ENCODE data around the gene IL15RA.

The IL15RA gene, protein sequence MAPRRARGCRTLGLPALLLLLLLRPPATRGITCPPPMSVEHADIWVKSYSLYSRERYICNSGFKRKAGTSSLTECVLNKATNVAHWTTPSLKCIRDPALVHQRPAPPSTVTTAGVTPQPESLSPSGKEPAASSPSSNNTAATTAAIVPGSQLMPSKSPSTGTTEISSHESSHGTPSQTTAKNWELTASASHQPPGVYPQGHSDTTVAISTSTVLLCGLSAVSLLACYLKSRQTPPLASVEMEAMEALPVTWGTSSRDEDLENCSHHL

DNA sequence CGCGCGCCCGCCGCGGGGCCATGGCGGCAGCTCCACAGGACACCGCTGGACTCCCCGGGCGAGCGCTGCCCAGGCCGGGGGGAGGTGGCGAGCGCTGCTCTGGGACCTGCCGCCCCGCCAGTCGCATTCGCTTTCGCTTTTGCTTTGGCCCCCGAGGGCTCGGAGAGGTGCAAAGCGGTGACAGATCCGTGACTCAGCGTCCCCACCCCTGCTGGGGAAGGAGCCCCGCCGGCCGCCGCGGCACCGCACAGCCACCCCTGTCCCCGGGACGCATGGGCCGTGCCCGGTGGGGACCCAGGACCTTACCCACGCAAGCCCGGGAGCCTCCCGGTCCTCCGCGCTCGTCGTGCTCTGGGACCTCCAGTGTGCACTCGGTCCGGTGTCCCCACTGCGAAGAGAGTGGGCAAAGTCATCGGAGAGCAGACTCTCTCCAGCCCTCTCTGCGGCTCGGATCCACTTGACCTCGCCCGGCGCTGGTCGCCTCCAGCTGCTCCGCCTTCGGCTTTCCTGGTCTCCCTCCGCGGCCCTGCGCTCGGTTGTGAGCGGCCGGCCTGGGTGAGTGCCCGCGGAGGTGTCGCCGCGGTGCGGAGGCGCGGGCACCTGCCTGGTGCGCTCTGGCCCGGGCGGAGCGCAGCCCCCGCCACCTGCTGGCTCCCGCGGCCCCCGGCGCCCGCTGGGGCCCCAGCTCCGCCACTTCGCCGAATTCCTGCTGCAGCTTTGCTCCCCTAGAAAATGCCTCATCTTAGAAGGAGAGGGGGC lies at the start of gene IL15RA:
TSS of gene IL15RA (minus strand) at position 73 of the 759 bp plus-strand sequence. CDS start at position 22, 51 bp downstream.
- DNase-seq, result peak; percentile 97

DNA sequence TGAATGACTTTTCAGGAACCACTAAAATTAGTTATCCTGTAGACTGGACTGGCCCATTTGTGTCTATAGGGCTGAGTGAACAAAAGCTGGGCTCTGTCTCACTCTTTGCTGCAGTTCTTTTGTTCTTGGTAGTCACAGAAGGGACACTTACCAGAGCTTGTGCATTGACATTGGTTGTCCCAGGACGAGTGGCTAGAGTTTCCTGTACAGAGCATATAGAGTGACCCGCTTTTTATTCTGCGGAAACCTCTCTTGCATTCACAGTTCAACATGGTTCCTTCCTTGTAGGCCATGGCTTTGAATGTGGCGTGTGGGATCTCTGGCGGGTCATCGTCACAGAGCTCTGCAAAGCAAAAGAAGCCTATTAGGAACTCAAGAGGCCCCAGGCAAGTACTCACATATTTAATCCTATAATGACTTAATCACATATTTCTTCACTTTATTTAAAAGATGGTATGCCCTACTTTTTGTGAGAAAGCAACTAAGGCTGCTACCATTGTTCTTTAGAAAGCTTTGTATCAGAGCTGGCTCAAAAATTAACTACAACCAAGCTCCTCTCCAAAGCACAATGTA lies 48.4 kb upstream of the IL15RA start:
- DNase-seq, result no peak

DNA sequence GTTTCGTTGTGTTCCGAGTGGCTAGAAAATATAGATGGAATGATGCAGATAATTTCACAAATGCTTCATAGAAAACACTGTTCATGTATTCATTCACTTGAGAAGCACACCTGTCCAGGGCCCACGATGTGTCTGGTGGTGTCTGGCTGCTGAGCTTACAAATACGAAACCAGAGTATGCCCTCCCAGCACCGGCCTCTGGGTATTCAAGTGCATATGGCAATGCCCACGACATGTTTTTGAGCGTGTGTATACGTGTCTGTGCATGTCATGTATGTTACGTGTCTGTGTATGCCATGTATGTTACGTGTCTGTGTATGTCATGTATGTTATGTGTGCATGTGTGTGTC lies 47.0 kb upstream of the IL15RA start:
- no peak for DNase-seq

DNA sequence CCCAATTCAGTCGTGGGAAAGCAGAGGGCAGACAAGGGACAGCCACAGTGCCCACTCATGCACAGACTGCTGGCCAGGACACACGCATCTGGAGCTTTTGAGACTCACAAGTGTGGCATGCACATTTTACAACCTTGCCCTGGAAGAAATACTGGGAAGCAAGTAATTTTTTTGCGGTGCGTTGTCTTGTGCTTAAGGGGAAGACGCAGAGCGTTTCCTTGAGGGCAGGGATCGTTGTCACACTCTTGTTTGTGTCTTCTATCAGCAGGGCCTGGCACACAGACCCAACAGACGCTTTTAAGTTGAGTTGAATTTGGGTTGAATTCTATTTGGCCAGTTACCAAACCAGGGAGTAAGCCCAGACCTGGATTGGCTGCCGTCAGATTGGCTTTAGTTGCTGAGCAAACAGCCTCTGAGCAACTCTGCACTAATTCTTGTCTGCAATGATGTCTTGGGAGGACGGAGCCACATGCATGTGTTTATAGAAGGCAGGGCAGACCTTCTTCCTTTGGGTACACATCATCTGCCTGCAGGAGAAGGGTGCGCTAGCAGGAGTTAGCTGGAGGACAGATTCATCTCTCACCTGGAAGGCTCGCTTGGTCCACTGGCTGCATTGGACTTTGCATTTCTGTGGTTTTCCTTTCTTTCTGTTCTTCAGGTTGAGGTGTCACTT lies 46.5 kb upstream of the IL15RA start:
- DNase-seq, result no peak

DNA sequence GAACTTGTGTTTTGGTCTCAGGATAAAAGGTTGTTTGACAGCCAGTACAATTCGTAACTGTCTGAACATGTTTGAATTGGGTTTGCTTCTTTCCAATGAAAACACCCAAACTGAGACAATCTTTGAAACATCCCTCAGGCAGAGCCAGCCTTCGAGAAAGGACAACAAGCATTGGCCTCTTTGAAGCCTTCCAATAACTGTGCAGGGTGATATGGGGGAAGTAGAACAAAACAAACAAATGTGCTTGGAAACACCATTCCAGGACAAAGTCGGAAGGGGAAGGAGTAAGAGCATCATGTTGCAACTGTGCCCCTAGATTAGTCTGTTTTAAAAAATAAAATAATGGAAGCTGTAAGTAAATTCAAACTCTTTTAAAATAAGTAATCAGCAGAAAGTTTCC lies 45.3 kb upstream of the IL15RA start:
- DNase-seq, result no peak

DNA sequence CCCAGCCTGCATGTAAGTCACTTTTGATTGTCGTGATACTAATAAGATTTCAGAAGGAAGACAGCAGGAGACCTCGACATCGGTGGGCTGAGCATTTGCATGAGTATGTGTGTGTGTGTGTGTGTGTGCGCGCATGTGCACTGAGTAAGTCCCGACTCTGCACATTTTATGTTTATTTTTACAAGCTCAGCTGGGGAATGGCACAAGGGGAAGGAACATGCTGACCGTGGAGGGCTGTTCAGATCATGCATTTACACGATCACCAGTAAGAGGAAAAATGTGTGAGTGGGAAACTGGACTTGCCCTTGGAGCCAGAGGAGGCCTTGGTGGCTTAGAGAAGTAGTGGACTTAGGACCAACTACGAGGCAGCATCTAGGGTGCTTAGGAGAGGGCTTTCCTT lies 43.5 kb upstream of the IL15RA start:
- no peak for DNase-seq

DNA sequence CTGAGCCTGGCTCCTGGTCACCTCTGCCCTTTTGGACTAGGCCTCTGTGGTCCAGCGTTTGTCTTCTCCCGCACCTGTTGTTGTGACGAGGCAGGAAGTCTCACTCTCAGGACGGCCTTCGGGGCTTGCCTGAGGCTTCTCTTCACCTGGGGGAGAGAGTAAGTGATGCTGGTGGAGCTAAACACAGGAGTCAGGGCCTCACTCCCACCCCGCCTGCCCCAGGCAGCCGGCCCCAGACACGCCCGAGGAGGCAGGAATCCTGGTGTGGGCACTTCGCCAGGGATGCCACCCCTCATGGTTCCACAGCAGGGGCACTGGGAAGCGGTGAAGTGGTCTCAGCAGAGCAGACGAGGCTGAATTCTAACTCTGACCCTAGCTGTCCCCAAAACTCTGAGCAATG lies 42.5 kb upstream of the IL15RA start:
- DNase-seq, result no peak

DNA sequence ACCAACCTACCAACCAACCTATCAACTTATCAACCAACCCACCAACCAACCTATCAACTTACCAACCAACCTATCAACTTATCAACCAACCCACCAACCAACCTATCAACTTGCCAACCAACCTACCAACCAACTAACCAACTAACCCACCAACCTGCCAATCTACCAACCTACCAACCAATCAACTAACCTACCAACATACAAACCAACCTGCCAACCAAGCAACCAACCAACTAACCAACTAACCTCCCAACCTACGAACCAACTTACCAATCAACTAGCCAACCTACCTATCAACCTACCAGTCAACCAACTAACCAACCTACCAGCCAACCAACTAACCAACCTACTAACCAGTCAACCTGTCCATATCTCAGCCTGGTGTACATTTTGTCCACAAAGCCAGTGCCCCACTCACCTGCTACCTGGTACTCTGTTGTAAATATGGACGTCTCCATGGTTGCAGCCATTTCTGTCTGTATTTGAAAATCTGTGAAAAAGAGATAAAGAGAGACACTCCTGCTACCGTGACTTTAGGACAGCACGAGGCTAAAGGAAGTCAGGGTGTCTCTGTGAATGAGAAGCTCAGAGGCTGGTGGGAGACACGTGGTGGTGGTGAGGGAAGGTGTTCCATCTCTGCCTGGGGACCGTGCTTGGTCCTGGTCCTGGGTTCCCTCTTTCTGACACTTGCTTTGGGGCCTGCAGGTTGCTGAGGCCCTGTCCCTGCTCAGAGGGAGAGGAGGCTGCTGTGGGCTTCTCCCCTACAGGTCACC lies 41.9 kb upstream of the IL15RA start:
- DNase-seq, result no peak

DNA sequence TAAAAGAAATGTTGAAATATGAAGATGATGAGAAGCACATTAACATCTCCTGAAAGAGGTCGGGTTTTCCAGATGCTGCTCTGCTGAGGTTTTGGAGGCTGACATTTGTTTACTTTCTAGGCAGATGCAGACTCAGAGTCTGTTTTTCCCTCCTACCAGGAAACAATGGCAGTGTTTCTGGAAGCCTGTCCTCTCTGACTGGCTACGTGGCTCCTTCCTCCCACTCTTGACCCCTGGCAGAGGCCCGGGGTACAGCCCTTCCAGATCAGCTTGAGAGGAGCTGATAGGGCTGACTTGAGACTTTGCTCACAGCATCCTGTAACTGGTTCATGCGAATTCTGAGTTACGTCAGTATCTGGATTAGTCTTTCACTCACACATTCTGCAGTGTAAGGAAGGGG lies 41.1 kb upstream of the IL15RA start:
- no peak for DNase-seq

DNA sequence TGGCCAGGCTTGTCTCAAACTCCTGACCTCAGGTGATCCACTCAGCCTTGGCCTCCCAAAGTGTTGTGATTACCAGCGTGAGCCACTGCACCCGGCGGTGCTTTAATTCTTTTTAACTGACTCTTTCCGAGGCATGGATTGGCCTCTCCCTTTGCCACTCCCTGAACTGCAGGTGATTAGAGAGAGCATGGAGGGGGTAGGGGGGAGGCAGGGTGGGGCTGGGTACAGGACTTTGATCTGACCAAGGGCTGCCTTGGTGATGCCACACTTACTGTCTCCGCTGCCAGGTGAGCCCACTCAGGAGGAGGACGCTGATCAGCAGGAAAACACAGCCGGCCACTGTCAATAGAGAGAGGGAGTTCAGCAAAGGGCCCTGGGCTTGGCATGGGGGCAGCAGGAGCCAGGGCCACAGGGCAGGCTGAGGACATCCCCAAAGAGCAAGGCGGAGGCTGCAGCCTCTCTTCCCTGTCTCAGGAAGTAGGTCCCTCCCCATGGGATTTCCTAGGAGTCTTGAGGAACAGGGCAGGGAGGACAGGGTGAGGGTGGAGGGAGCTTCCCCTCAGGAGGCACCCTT lies 40.5 kb upstream of the IL15RA start:
- no peak for DNase-seq

DNA sequence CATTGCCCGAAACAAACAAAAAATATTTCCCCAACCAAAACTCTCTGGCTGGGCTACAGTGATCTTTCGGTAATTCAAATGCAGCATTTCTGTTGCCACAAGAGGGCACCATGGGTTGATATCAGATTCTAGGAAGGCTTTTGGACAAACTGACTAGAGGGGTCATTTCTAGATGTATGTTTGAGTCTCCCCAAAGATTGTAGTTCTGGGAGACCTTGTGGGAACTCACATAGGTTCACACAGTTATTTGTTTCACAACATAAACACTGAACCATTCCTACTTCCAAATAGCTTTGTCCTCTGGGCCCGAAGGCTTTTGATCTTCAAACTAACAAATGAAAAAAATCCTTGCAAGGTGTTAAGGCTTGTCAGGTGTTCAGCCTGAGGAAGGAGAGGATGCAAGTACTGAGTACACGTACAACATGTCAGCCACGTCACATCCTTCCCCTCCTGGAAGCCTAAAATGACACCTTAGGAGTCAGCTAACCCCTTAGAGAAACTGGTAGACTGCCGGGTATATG lies 37.0 kb upstream of the IL15RA start:
- peak; percentile 75 for DNase-seq

DNA sequence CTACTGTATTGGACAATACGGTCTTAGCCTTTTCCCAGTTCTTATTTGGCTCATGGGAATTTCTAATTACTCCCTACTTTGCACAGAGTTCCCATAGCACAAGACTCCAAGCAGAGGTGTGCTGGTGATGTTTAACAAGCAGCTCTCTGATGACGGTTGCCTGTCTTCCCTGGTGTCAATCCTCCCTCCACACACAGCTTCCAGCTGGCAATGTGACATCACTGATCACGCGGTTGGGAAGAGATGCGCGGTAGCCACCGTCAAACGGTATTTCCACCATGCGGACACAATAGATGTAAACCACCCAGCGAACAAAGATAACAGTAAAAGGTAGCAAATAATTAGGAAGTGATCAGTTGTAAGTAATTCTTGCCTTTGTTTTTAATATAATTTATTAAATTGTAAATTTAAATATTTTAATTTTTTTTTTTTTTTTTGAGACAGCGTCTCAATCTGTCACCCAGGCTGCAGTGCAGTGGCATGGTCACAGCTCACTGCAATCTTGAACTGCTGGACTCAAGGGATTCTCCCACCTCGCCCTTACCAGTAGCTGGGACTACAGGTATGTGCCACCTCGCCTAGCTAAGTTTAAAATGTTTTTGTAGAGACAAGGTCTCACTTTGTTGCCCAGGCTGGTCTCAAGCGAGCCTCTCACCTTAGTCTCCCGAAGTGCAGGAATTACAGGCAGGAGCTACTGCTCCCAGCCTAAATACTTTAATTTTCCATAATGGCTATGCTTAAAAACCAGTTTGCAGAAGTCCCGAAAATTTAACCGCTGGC lies 36.3 kb upstream of the IL15RA start:
- no peak for DNase-seq

DNA sequence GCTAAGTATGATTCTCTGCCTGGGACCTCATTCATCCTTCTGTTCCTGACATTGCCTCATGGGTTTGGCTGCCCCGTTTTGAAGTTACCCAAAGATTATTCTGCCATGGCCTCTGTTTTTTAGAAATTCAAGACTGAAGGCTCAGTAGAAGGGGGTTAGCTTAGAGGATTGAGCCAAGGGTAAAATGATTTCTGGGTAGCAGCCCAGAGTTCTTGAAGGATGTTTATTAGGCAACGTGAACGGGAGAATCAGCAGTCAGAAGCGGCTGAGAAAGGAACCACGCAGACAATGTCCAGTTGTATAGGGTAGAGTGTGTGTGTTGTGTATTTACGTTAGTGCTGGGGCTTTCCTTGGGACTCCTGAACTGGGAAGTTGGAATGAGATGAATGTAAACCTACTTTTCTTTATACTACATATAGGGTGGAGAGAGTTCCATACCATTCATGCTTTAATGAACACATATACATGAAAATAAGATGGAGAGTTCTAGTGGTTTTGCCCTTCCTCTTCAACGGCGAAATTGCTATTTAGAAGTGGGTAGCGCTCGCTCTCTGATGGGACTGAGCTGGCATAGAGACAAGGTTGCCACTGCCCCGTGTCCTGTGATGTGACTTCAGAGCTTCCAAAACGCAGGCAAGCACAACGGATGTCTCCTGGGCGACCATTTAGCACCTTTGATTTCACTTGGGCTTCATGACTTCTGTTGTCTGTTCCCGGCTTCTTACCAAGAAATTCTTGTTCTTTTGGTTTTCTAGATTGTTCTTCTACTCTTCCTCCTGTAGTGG lies 35.0 kb upstream of the IL15RA start:
- DNase-seq, result no peak

DNA sequence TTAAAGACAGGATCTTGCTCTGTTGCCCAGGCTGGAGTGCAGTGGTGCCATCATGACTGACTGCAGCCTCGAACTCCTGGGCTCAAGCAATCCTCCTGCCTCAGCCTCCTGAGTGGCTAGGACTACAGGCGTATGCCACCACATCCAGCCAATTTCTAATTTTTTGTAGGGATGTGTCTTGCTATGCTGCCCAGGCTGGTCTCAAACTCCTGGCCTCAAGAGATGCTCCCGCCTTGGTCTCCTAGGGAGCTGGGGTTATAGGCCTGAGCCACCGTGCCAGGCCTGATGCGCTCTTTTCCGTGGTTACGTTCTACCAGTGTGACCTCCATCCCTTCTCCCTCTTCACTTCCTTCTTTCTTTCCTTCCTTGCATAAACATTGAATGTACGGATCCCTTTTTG lies 34.2 kb upstream of the IL15RA start:
- DNase-seq, result no peak

DNA sequence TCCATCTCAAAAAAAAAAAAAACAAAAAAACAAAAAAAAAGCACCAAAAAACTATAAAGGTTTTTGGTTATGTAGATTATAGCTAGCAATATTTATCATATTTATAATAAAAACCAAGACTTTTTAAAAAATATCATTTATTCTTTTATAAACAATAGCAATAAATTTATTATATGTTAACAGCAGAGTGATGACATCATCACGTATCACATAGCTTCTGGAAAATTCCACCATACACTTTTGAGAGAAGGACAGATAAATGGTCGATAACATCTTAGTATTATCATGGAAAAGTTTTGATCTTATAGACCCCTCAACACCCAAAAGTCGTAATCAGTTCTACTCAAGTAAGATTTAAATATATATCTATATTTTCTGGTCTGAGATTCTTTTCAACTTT lies 33.2 kb upstream of the IL15RA start:
- no peak for DNase-seq

DNA sequence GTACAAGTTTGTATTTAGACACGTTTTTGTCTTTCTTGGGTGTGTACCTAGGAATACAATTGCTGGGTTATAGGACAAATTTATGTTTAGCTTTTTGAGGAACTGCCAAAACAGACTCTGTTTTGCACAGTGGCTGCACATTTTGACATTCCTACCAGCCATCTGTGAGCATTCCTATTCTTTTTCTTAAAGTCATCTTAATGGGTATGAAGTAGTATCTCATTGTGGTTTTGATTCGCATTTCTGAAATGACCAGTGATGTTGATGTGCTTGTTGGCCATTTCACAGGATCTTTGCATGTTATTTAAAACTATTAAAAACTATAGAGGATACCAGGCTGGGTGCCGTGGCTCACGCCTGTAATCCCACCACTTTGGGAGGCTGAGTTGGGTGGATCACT lies 32.6 kb upstream of the IL15RA start:
- no peak for DNase-seq

DNA sequence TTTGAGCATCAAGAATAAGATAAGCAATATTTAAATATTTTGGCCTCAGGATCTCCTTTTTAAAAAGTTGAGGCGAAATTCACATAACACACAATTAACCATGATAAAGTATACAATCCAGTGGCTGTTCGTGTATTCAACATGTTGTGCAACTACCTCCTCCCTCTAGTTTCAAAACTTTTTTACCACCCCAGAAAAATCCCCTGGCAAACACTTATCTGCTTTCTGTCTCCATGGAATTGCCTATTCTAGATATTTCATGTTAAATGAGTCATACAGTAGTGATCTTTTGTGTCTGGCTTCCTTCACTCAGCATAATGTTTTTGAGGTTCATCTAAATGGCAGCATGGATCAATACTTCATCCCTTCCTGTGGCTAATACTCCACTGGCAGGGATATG lies 31.8 kb upstream of the IL15RA start:
- DNase-seq, result peak; percentile 85

DNA sequence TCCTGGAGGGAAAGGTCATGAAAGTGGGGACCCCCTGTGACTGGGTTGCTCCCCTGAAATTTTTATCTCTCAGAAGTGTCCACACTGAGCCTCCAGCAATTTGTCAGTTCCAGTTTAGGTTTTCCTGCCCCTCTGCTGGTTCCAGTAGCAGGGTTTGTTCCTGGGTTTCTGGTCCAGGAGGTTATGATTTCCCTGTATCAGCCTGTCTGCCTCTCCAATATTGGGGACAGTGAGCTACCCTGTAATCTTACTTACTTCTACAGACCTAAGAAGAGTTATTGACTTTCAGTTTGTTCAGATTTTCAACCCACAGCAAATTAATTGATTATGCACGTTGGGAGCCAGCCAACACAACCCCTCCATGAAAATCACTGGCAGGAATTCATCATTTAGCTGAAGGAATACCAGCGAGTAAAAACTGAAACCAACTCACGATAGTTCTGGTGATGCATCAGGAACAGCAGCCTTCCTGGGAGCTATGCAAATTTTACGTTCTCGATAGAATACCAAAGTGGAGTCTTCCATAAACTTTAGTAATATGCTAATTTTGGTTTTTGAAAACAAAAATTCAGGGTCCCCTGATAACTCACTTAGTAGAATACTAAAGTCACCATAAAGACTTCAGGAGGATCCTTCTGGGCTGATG lies 31.3 kb upstream of the IL15RA start:
- DNase-seq, result no peak

DNA sequence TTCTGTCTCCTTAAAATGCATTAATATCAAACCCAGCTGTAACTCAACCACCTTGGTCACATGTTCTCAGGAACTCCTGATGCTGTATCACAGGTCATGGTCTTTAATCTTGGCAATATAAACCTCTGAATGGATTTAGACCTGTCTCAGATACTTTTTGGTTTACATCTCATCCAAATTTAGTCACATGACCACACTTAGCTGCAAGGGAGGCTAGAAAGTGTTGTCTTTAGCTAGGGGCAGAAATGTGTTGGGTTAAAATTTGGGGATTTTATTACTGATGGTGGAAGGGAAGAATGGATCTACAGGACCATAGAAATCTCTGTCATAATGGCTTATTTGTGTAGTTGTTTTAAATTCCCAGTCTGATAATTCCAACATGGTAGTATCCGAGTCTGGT lies 29.6 kb upstream of the IL15RA start:
- DNase-seq, result no peak

DNA sequence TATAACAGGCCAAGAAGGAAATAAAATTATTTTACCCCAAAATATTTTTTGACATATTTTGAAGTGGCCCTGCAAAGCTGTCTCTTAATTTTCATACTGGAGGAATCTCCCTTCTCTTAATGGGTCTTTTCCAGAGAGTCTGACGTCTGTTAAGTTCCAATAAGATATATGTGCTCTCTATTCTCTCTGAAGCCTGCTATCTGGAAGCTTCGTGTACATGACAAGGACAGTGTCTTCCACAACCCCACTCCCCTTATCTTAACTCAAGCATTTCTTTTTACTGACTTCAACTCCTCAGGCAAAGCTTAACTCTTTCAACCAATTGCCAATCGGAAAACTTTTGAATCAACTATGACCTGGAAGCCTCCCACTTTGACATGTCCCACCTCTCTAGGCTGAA lies 29.2 kb upstream of the IL15RA start:
- DNase-seq, result no peak
